ENCODE results near the gene SNX22. TPM values are rescaled to one million over a fixed set of nuclear protein-coding genes. Genes with fewer than 3 reads are reported as not detected.

Gene SNX22
- total RNA-seq, 1 experiment from 2014 or later = 1.6 TPM

GRCh38 chr15:64161688-64162477, 10.4 kb downstream of the SNX22 start:
- BruUV-seq (replicated peaks) = TSS peak; percentile 83
- TF ChIP-seq CTCF (IDR thresholded peaks at IDR 0.05; ENCODE audit: unreplicated experiment) = no peak
- no peak for DNase-seq
- Mint-ChIP-seq H3K4me1 (ENCODE audit: low read depth, unreplicated experiment) (peaks cover 41% of the 10 kb centered on the region), H3K9me3 (ENCODE audit: low read depth, unreplicated experiment) (no peaks in the 10 kb centered on the region), H3K4me3 (ENCODE audit: low read depth, unreplicated experiment) (peak overlapping the region; percentile 91), H3K27ac (ENCODE audit: unreplicated experiment) (peak overlapping the region; percentile 90), H3K27me3 (ENCODE audit: unreplicated experiment) (no peaks in the 10 kb centered on the region), H3K36me3 (ENCODE audit: insufficient read depth, unreplicated experiment) (peaks cover 67% of the 10 kb centered on the region)
- intact Hi-C loops (cut with micrococcal nuclease; ENCODE audit: unreplicated experiment) = no loop called here
- CTCF ChIA-PET = interaction anchor here (0.6 to 1.6 kb wide), 3 partner anchors 9 to 192 kb away, joined by 3 to 10 read pairs (median 3); no protein-coding TSS in a partner anchor

- H3K4me3 Mint-ChIP-seq (ENCODE audit: low read depth, unreplicated experiment) = peak overlapping the region; percentile 91
- H3K36me3 Mint-ChIP-seq (ENCODE audit: insufficient read depth, unreplicated experiment) = peaks cover 61% of the 10 kb centered on the region
- CTCF ChIA-PET = interaction anchor here (0.5 to 1.6 kb wide), 4 partner anchors 9 to 217 kb away, joined by 3 to 10 read pairs (median 4); partner anchors contain the start of gene CSNK1G1
- intact Hi-C loops (cut with micrococcal nuclease; ENCODE audit: unreplicated experiment) = no loop called here
- H3K9me3 Mint-ChIP-seq (ENCODE audit: low read depth, unreplicated experiment) = no peaks in the 10 kb centered on the region
- peaks cover 41% of the 10 kb centered on the region for H3K4me1 Mint-ChIP-seq (ENCODE audit: low read depth, unreplicated experiment)
- no TSS peak for BruUV-seq (replicated peaks)
- H3K27me3 Mint-ChIP-seq (ENCODE audit: unreplicated experiment) = no peaks in the 10 kb centered on the region
- peak overlapping the region; percentile 90 for H3K27ac Mint-ChIP-seq (ENCODE audit: unreplicated experiment)
- no peak for DNase-seq
- no peak for TF ChIP-seq CTCF (IDR thresholded peaks at IDR 0.05; ENCODE audit: unreplicated experiment)
Observed at GRCh38 chr15:64162478-64162868, 10.9 kb downstream of the SNX22 start.

- peak; percentile 32 for TF ChIP-seq CTCF (IDR thresholded peaks at IDR 0.05; ENCODE audit: unreplicated experiment)
- H3K27me3 Mint-ChIP-seq (ENCODE audit: unreplicated experiment) = no peaks in the 10 kb centered on the region
- H3K4me1 Mint-ChIP-seq (ENCODE audit: low read depth, unreplicated experiment) = peaks cover 36% of the 10 kb centered on the region
- H3K9me3 Mint-ChIP-seq (ENCODE audit: low read depth, unreplicated experiment) = no peaks in the 10 kb centered on the region
- CTCF ChIA-PET = interaction anchor here (0.5 to 1.6 kb wide), 10 partner anchors 10 to 565 kb away, joined by 3 to 10 read pairs (median 4); partner anchors contain the start of genes CIAO2A, CSNK1G1 and TRIP4
- no TSS peak for BruUV-seq (replicated peaks)
- intact Hi-C loops (cut with micrococcal nuclease; ENCODE audit: unreplicated experiment) = no loop called here
- DNase-seq = peak; percentile 99
- H3K27ac Mint-ChIP-seq (ENCODE audit: unreplicated experiment) = peak within 1 kb of the TSS; percentile 90
- H3K4me3 Mint-ChIP-seq (ENCODE audit: low read depth, unreplicated experiment) = peak within 1 kb of the TSS; percentile 91
- peaks cover 56% of the 10 kb centered on the region for H3K36me3 Mint-ChIP-seq (ENCODE audit: insufficient read depth, unreplicated experiment)
Observed at GRCh38 chr15:64162869-64163658, 11.5 kb downstream of the SNX22 start, which contains the start of gene PPIB. Gene PPIB, minus strand, starts transcription at chr15:64163022. Its CDS starts 36 bp downstream, at chr15:64162986.

GRCh38 chr15:64163659-64164362, 12.3 kb downstream of the SNX22 start:
- Mint-ChIP-seq H3K27me3 (ENCODE audit: unreplicated experiment) (no peaks in the 10 kb centered on the region), H3K4me1 (ENCODE audit: low read depth, unreplicated experiment) (peaks cover 28% of the 10 kb centered on the region), H3K9me3 (ENCODE audit: low read depth, unreplicated experiment) (no peaks in the 10 kb centered on the region), H3K4me3 (ENCODE audit: low read depth, unreplicated experiment) (peak overlapping the region; percentile 91), H3K36me3 (ENCODE audit: insufficient read depth, unreplicated experiment) (peaks cover 53% of the 10 kb centered on the region), H3K27ac (ENCODE audit: unreplicated experiment) (peak overlapping the region; percentile 51)
- no peak for DNase-seq
- CTCF ChIA-PET = interaction anchor here (0.5 to 1.6 kb wide), 10 partner anchors 11 to 1039 kb away, joined by 3 to 10 read pairs (median 4); partner anchors contain the start of genes CIAO2A, CSNK1G1 and TRIP4
- no TSS peak for BruUV-seq (replicated peaks)
- TF ChIP-seq CTCF (IDR thresholded peaks at IDR 0.05; ENCODE audit: unreplicated experiment) = no peak
- intact Hi-C loops (cut with micrococcal nuclease; ENCODE audit: unreplicated experiment) = no loop called here
